Right ventricle myocardium superior (tissue), 1 donor: ENCODE results near the gene CAMSAP1. TPM values are rescaled to one million over a fixed set of nuclear protein-coding genes. Genes with fewer than 3 reads are reported as not detected.

Experiments used
- ATAC-seq: fragments of 200-7000 bp; cut with Tn5 transposase; one replicate; pipeline ENCODE4 v1.9.1; 2020; ENCODE audit warnings: mild to moderate bottlenecking; ENCODE audit not compliant: poor library complexity
- DNase-seq: peaks from one replicate; pipeline ENCODE4 v3.0.0-alpha.2; 2020
- intact Hi-C: fragments of 100-400 bp; cut with DNase I; formaldehyde crosslinking; loops from one replicate; pipeline ENCODE4 v1.11.2; 2022
- total RNA-seq: library from RNA; stranded (reverse); fragmentation: NEBNext Ultra II Directional; extraction: Animal tissue kit (Norgen Biotek cat#: 25700); gene quantifications from one replicate; pipeline ENCODE4 v1.2.1, GENCODE V29; 2021
- donor health status: DM: no; HTN: yes; CAD: no; lungs with severe emphysema.

CAMSAP1 gene
- total RNA-seq, 1 donor from 2014 or later: 18.3 TPM

- ATAC-seq: no peak
- intact Hi-C loops: no loop called here
- no peak for DNase-seq
These were observed 18.5 kb downstream of the CAMSAP1 start for GRCh38 chr9:135888766-135889394.

GRCh38 chr9:135888126-135888765 lies 19.1 kb downstream of the CAMSAP1 start:
- DNase-seq (no peak), ATAC-seq (no peak)
- intact Hi-C loops: no loop called here

GRCh38 chr9:135887585-135888050 lies 19.7 kb downstream of the CAMSAP1 start:
- intact Hi-C loops: no loop called here

GRCh38 chr9:135887021-135887507 lies 20.3 kb downstream of the CAMSAP1 start:
- intact Hi-C loops: no loop called here
- ATAC-seq: peak; percentile 77

More at GRCh38 chr9:135887585-135888050, 19.7 kb downstream of the CAMSAP1 start:
- peak; percentile 51 for DNase-seq
- peak; percentile 32 for ATAC-seq

GRCh38 chr9:135886147-135886981 lies 21.0 kb downstream of the CAMSAP1 start:
- intact Hi-C loops: no loop called here
- DNase-seq (no peak), ATAC-seq (peak; percentile 4)

More at GRCh38 chr9:135887021-135887507, 20.3 kb downstream of the CAMSAP1 start:
- DNase-seq: peak; percentile 72

GRCh38 chr9:135885100-135885853 lies 22.1 kb downstream of the CAMSAP1 start:
- intact Hi-C loops: no loop called here
- DNase-seq (no peak), ATAC-seq (no peak)

- intact Hi-C loops: no loop called here
- ATAC-seq: no peak
- DNase-seq: no peak
These were observed 22.9 kb downstream of the CAMSAP1 start for GRCh38 chr9:135884328-135885035.

GRCh38 chr9:135883410-135884089 lies 23.8 kb downstream of the CAMSAP1 start:
- DNase-seq: no peak
- ATAC-seq: no peak
- intact Hi-C loops: no loop called here

GRCh38 chr9:135882011-135882410 lies 25.3 kb downstream of the CAMSAP1 start:
- intact Hi-C loops: no loop called here
- ATAC-seq: no peak

GRCh38 chr9:135880438-135880837 lies 26.9 kb downstream of the CAMSAP1 start:
- intact Hi-C loops: no loop called here
- DNase-seq (no peak), ATAC-seq (no peak)

More at GRCh38 chr9:135882011-135882410, 25.3 kb downstream of the CAMSAP1 start:
- DNase-seq: no peak

- ATAC-seq (peak; percentile 80), DNase-seq (no peak)
- intact Hi-C loops: no loop called here
These were observed 27.7 kb downstream of the CAMSAP1 start for GRCh38 chr9:135879619-135880018.

- intact Hi-C loops: no loop called here
- DNase-seq (no peak), ATAC-seq (no peak)
These were observed 28.1 kb downstream of the CAMSAP1 start for GRCh38 chr9:135879237-135879601.

- DNase-seq (no peak), ATAC-seq (no peak)
- intact Hi-C loops: no loop called here
These were observed 28.7 kb downstream of the CAMSAP1 start for GRCh38 chr9:135878528-135879236.

- intact Hi-C loops: no loop called here
- no peak for DNase-seq
- ATAC-seq: no peak
These were observed 29.4 kb downstream of the CAMSAP1 start for GRCh38 chr9:135877791-135878527.

GRCh38 chr9:135876936-135877335 lies 30.4 kb downstream of the CAMSAP1 start:
- no peak for ATAC-seq
- intact Hi-C loops: no loop called here

GRCh38 chr9:135874859-135875258 lies 32.5 kb downstream of the CAMSAP1 start:
- intact Hi-C loops: no loop called here
- ATAC-seq (no peak), DNase-seq (no peak)

More at GRCh38 chr9:135876936-135877335, 30.4 kb downstream of the CAMSAP1 start:
- no peak for DNase-seq
